Astrocyte (in vitro differentiated cells and primary cell): ENCODE measurements around the gene LRRK1. TPM values are rescaled to one million over a fixed set of nuclear protein-coding genes. Genes with fewer than 3 reads are reported as not detected.

ENCODE experiments used
- DNase-seq: peaks from one replicate; pipeline ENCODE4 v3.0.0-alpha.2; 2010; ENCODE audit warnings: low read depth
- FAIRE-seq: peaks from 2 replicates; lab custom pipeline; 2011; peaks lifted over from hg19 to GRCh38; lab: Jason Lieb, UNC
- H2AFZ ChIP-seq: 2 replicates; pipeline ENCODE4 v1.6.0; 2012; ENCODE audit warnings: low read depth, low read length, inconsistent platforms
- H3K27ac ChIP-seq: 2 replicates; pipeline ENCODE4 v1.5.1; 2011; ENCODE audit warnings: low read depth, low read length, inconsistent platforms
- H3K27me3 ChIP-seq: 2 replicates; pipeline ENCODE4 v1.6.0; 2011; ENCODE audit warnings: low read length, inconsistent platforms; ENCODE audit not compliant: insufficient read depth
- H3K36me3 ChIP-seq: 2 replicates; pipeline ENCODE4 v1.5.1; 2011; ENCODE audit warnings: low read length, inconsistent platforms; ENCODE audit not compliant: insufficient read depth
- H3K4me1 ChIP-seq: 2 replicates; pipeline ENCODE4 v1.5.1; 2011; ENCODE audit warnings: low read length, inconsistent platforms; ENCODE audit not compliant: insufficient read depth
- H3K4me2 ChIP-seq: 2 replicates; pipeline ENCODE4 v1.6.0; 2012; ENCODE audit warnings: low read length, inconsistent platforms
- H3K4me3 ChIP-seq: 2 replicates; pipeline ENCODE4 v1.5.1; 2011; ENCODE audit warnings: low read depth, mild to moderate bottlenecking, low read length, inconsistent platforms; ENCODE audit not compliant: insufficient read depth
- H3K79me2 ChIP-seq: 2 replicates; pipeline ENCODE4 v1.6.0; 2012; ENCODE audit warnings: mild to moderate bottlenecking, low read length, inconsistent platforms; ENCODE audit not compliant: insufficient read depth
- H3K9ac ChIP-seq: 2 replicates; pipeline ENCODE4 v1.6.0; 2012; ENCODE audit warnings: mild to moderate bottlenecking, low read length, inconsistent platforms
- H3K9me3 ChIP-seq: 2 replicates; pipeline ENCODE4 v1.5.1; 2012; ENCODE audit warnings: low read depth, mild to moderate bottlenecking, low read length, inconsistent platforms; ENCODE audit not compliant: insufficient read depth
- H4K20me1 ChIP-seq: 2 replicates; pipeline ENCODE4 v1.6.0; 2012; ENCODE audit warnings: low read length, inconsistent platforms; ENCODE audit not compliant: insufficient read depth
- H3K27ac Mint-ChIP-seq: one replicate; pipeline ENCODE4 v1.8.0; 2021; ENCODE audit warnings: mild to moderate bottlenecking, mixed read lengths; ENCODE audit not compliant: unreplicated experiment
- H3K27me3 Mint-ChIP-seq: one replicate; pipeline ENCODE4 v1.8.0; 2021; ENCODE audit warnings: low read depth, mixed read lengths; ENCODE audit not compliant: unreplicated experiment
- H3K36me3 Mint-ChIP-seq: one replicate; pipeline ENCODE4 v1.8.0; 2021; ENCODE audit warnings: low read depth, mixed read lengths; ENCODE audit not compliant: unreplicated experiment
- H3K4me1 Mint-ChIP-seq: one replicate; pipeline ENCODE4 v1.8.0; 2021; ENCODE audit warnings: low read depth, mixed read lengths; ENCODE audit not compliant: unreplicated experiment
- H3K4me3 Mint-ChIP-seq: one replicate; pipeline ENCODE4 v1.8.0; 2021; ENCODE audit warnings: mild to moderate bottlenecking, moderate library complexity, mixed read lengths; ENCODE audit not compliant: unreplicated experiment
- H3K9me3 Mint-ChIP-seq: one replicate; pipeline ENCODE4 v1.8.0; 2021; ENCODE audit warnings: mild to moderate bottlenecking, mixed read lengths; ENCODE audit not compliant: unreplicated experiment
- EZH2 ChIP-seq: IDR thresholded peaks from 2 replicates; pipeline ENCODE4 v1.6.1; 2012; ENCODE audit warnings: mild to moderate bottlenecking, low read length, inconsistent platforms; ENCODE audit not compliant: insufficient read depth
- total RNA-seq: library from RNA; stranded (reverse); gene quantifications from 2 replicates; pipeline ENCODE4 v1.2.1, GENCODE V29; 2021
- TF ChIP-seq, protein P1 (sequence below): IDR thresholded peaks from 2 replicates; pipeline ENCODE4 v1.5.1; 2011; ENCODE audit warnings: low read depth, mild to moderate bottlenecking, inconsistent platforms, low read length, moderate library complexity; ENCODE audit not compliant: insufficient read depth

The LRRK1 gene
- total RNA-seq, 1 donor from 2014 or later = 0.41 TPM

DNA sequence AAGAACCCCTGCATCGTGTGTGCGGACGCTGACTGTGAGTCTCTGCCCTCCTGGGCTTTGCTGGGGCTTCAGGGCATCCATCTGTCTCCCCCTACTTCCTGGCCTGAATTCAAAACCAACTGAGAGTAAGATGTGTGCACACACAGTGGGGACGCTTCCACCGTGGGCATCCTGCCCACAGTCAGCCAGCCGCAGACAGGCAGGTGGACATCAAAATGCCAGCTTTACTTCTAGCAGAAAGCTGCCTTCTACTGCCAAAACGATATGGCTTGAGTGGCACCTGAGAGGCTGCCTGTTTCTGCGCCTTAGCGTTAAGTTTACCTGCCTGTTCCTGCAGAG lies 21.0 kb upstream of the LRRK1 start:
- Mint-ChIP-seq H3K27ac (no peak overlapping the region), H3K4me1 (no peaks in the 10 kb centered on the region), H3K4me3 (no peak overlapping the region), H3K9me3 (no peaks in the 10 kb centered on the region), H3K36me3 (no peaks in the 10 kb centered on the region), H3K27me3 (peaks cover 39% of the 10 kb centered on the region)
- Histone ChIP-seq H3K9ac (no peak overlapping the region), H3K4me2 (no peak overlapping the region), H3K27ac (no peak overlapping the region), H4K20me1 (no peaks in the 10 kb centered on the region), H3K27me3 (no peaks in the 10 kb centered on the region), H3K9me3 (no peaks in the 10 kb centered on the region), H3K36me3 (no peaks in the 10 kb centered on the region), H3K79me2 (no peaks in the 10 kb centered on the region), H2AFZ (no peak overlapping the region), H3K4me1 (peaks cover 4% of the 10 kb centered on the region), H3K4me3 (no peak overlapping the region)
- FAIRE-seq (no peak), DNase-seq (no peak)
- TF ChIP-seq, protein P1, sequence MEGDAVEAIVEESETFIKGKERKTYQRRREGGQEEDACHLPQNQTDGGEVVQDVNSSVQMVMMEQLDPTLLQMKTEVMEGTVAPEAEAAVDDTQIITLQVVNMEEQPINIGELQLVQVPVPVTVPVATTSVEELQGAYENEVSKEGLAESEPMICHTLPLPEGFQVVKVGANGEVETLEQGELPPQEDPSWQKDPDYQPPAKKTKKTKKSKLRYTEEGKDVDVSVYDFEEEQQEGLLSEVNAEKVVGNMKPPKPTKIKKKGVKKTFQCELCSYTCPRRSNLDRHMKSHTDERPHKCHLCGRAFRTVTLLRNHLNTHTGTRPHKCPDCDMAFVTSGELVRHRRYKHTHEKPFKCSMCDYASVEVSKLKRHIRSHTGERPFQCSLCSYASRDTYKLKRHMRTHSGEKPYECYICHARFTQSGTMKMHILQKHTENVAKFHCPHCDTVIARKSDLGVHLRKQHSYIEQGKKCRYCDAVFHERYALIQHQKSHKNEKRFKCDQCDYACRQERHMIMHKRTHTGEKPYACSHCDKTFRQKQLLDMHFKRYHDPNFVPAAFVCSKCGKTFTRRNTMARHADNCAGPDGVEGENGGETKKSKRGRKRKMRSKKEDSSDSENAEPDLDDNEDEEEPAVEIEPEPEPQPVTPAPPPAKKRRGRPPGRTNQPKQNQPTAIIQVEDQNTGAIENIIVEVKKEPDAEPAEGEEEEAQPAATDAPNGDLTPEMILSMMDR = no peak
- TF ChIP-seq EZH2 = no peak

GRCh38 chr15:100898661-100899462 lies 20.3 kb upstream of the LRRK1 start:
- Mint-ChIP-seq H3K27ac (no peak overlapping the region), H3K4me3 (no peak overlapping the region), H3K36me3 (no peaks in the 10 kb centered on the region), H3K27me3 (peaks cover 32% of the 10 kb centered on the region), H3K9me3 (no peaks in the 10 kb centered on the region), H3K4me1 (no peaks in the 10 kb centered on the region)
- TF ChIP-seq, protein P1 = no peak
- no peak for TF ChIP-seq EZH2
- FAIRE-seq = no peak
- H3K9me3 ChIP-seq = no peaks in the 10 kb centered on the region
- no peaks in the 10 kb centered on the region for H3K27me3 ChIP-seq
- DNase-seq = no peak
- H3K36me3 ChIP-seq = no peaks in the 10 kb centered on the region
- H2AFZ ChIP-seq = no peak overlapping the region
- no peaks in the 10 kb centered on the region for H4K20me1 ChIP-seq
- H3K9ac ChIP-seq = no peak overlapping the region
- no peaks in the 10 kb centered on the region for H3K79me2 ChIP-seq
- H3K4me1 ChIP-seq = peaks cover 4% of the 10 kb centered on the region
- no peak overlapping the region for H3K4me2 ChIP-seq
- no peak overlapping the region for H3K4me3 ChIP-seq
- no peak overlapping the region for H3K27ac ChIP-seq

- H3K4me1 ChIP-seq = peaks cover 4% of the 10 kb centered on the region
- no peak for FAIRE-seq
Observed at GRCh38 chr15:100899601-100900000, 19.6 kb upstream of the LRRK1 start.

More at GRCh38 chr15:100899601-100900000, 19.6 kb upstream of the LRRK1 start:
- Histone ChIP-seq H3K27ac (no peak overlapping the region), H3K9me3 (no peaks in the 10 kb centered on the region), H2AFZ (no peak overlapping the region), H4K20me1 (no peaks in the 10 kb centered on the region), H3K27me3 (no peaks in the 10 kb centered on the region), H3K4me2 (no peak overlapping the region), H3K4me3 (no peak overlapping the region), H3K36me3 (no peaks in the 10 kb centered on the region), H3K9ac (no peak overlapping the region), H3K79me2 (no peaks in the 10 kb centered on the region)
- H3K9me3 Mint-ChIP-seq = peaks cover 4% of the 10 kb centered on the region
- no peaks in the 10 kb centered on the region for H3K36me3 Mint-ChIP-seq
- TF ChIP-seq, protein P1 = no peak
- no peak for TF ChIP-seq EZH2
- no peak overlapping the region for H3K4me3 Mint-ChIP-seq
- H3K27me3 Mint-ChIP-seq = peaks cover 25% of the 10 kb centered on the region
- no peak overlapping the region for H3K27ac Mint-ChIP-seq
- no peak for DNase-seq
- H3K4me1 Mint-ChIP-seq = no peaks in the 10 kb centered on the region
